ENCODE results near the gene ICE2. TPM values are rescaled to one million over a fixed set of nuclear protein-coding genes. Genes with fewer than 3 reads are reported as not detected.

Gene ICE2
- total RNA-seq, 1 experiment from 2014 or later = 76.7 TPM

GRCh38 chr15:60390871-60391501 lies 88.0 kb downstream of the ICE2 start:
- H3K36me3 Mint-ChIP-seq (ENCODE audit: insufficient read depth, unreplicated experiment) = peaks cover 98% of the 10 kb centered on the region
- peak overlapping the region; percentile 86 for H3K4me3 Mint-ChIP-seq (ENCODE audit: low read depth, unreplicated experiment)
- intact Hi-C loops (cut with micrococcal nuclease; ENCODE audit: unreplicated experiment) = loop anchor here (2.0 to 5.0 kb wide), 3 partner anchors 16 to 54 kb away; no protein-coding TSS in a partner anchor

DNA sequence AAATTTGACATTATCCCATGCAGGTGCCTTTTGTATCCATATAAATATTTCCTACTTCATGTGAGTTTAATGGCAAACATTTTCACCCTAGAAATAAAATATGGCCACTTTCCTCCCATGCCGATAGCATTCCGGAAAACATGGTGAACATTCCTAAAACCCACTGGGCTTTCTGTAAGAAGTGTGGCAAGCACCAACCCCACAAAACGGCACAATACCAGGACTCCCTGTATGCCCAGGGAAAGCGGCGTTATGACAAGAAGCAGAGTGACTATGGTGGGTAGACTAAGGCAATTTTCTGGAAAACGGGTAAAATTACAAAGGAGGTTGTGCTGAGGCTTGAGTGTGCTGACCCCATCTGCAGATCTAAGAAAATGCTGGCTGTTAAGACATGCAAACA lies 88.7 kb downstream of the ICE2 start:
- peaks cover 97% of the 10 kb centered on the region for H3K36me3 Mint-ChIP-seq (ENCODE audit: insufficient read depth, unreplicated experiment)
- no peak for DNase-seq
- H3K27me3 Mint-ChIP-seq (ENCODE audit: unreplicated experiment) = no peaks in the 10 kb centered on the region
- intact Hi-C loops (cut with micrococcal nuclease; ENCODE audit: unreplicated experiment) = loop anchor here (2.0 to 5.0 kb wide), 3 partner anchors 15 to 55 kb away; no protein-coding TSS in a partner anchor
- CTCF ChIA-PET = interaction anchor here (1.0 to 1.1 kb wide), 2 partner anchors 16 to 54 kb away, joined by 3 to 6 read pairs; no protein-coding TSS in a partner anchor
- H3K4me3 Mint-ChIP-seq (ENCODE audit: low read depth, unreplicated experiment) = peak overlapping the region; percentile 86
- H3K27ac Mint-ChIP-seq (ENCODE audit: unreplicated experiment) = peak overlapping the region; percentile 90
- TF ChIP-seq CTCF (IDR thresholded peaks at IDR 0.05; ENCODE audit: unreplicated experiment) = no peak
- H3K9me3 Mint-ChIP-seq (ENCODE audit: low read depth, unreplicated experiment) = no peaks in the 10 kb centered on the region
- BruUV-seq (replicated peaks) = no TSS peak
- H3K4me1 Mint-ChIP-seq (ENCODE audit: low read depth, unreplicated experiment) = peaks cover 86% of the 10 kb centered on the region

More at GRCh38 chr15:60390871-60391501, 88.0 kb downstream of the ICE2 start:
- no peak for TF ChIP-seq CTCF (IDR thresholded peaks at IDR 0.05; ENCODE audit: unreplicated experiment)
- no TSS peak for BruUV-seq (replicated peaks)
- Mint-ChIP-seq H3K9me3 (ENCODE audit: low read depth, unreplicated experiment) (no peaks in the 10 kb centered on the region), H3K27ac (ENCODE audit: unreplicated experiment) (peak overlapping the region; percentile 90), H3K27me3 (ENCODE audit: unreplicated experiment) (no peaks in the 10 kb centered on the region), H3K4me1 (ENCODE audit: low read depth, unreplicated experiment) (peaks cover 80% of the 10 kb centered on the region)
- DNase-seq = peak; percentile 81
- CTCF ChIA-PET = interaction anchor here (0.7 to 1.1 kb wide), 4 partner anchors 17 to 64 kb away, joined by 3 to 6 read pairs (median 4); no protein-coding TSS in a partner anchor

- intact Hi-C loops (cut with micrococcal nuclease; ENCODE audit: unreplicated experiment) = loop anchor here (2.0 to 5.0 kb wide), 3 partner anchors 15 to 55 kb away; no protein-coding TSS in a partner anchor
- CTCF ChIA-PET = interaction anchor here (0.6 to 0.7 kb wide), 3 partner anchors 13 to 49 kb away, joined by 3 to 7 read pairs (median 4); no protein-coding TSS in a partner anchor
- H3K4me3 Mint-ChIP-seq (ENCODE audit: low read depth, unreplicated experiment) = peak overlapping the region; percentile 86
- no peaks in the 10 kb centered on the region for H3K9me3 Mint-ChIP-seq (ENCODE audit: low read depth, unreplicated experiment)
- TF ChIP-seq CTCF (IDR thresholded peaks at IDR 0.05; ENCODE audit: unreplicated experiment) = no peak
- BruUV-seq (replicated peaks) = no TSS peak
- H3K27me3 Mint-ChIP-seq (ENCODE audit: unreplicated experiment) = no peaks in the 10 kb centered on the region
- peak overlapping the region; percentile 90 for H3K27ac Mint-ChIP-seq (ENCODE audit: unreplicated experiment)
- H3K4me1 Mint-ChIP-seq (ENCODE audit: low read depth, unreplicated experiment) = peaks cover 86% of the 10 kb centered on the region
- no peak for DNase-seq
- H3K36me3 Mint-ChIP-seq (ENCODE audit: insufficient read depth, unreplicated experiment) = peaks cover 97% of the 10 kb centered on the region
Observed at GRCh38 chr15:60389261-60390077, 89.5 kb downstream of the ICE2 start.

- intact Hi-C loops (cut with micrococcal nuclease; ENCODE audit: unreplicated experiment) = no loop called here
- Mint-ChIP-seq H3K27ac (ENCODE audit: unreplicated experiment) (peak overlapping the region; percentile 97), H3K36me3 (ENCODE audit: insufficient read depth, unreplicated experiment) (peaks cover 97% of the 10 kb centered on the region)
Observed at GRCh38 chr15:60387321-60387720, 91.6 kb downstream of the ICE2 start.

More at GRCh38 chr15:60387321-60387720, 91.6 kb downstream of the ICE2 start:
- H3K4me3 Mint-ChIP-seq (ENCODE audit: low read depth, unreplicated experiment) = peak overlapping the region; percentile 86
- CTCF ChIA-PET = interaction anchor here (0.6 to 1.8 kb wide), 2 partner anchors 13 to 14 kb away, joined by 3 to 6 read pairs; no protein-coding TSS in a partner anchor
- DNase-seq = no peak
- TF ChIP-seq CTCF (IDR thresholded peaks at IDR 0.05; ENCODE audit: unreplicated experiment) = no peak
- H3K4me1 Mint-ChIP-seq (ENCODE audit: low read depth, unreplicated experiment) = peaks cover 87% of the 10 kb centered on the region
- H3K27me3 Mint-ChIP-seq (ENCODE audit: unreplicated experiment) = no peaks in the 10 kb centered on the region
- BruUV-seq (replicated peaks) = no TSS peak
- no peaks in the 10 kb centered on the region for H3K9me3 Mint-ChIP-seq (ENCODE audit: low read depth, unreplicated experiment)

Measured in Calu3 (cell line).